ENCODE measurements around the gene SORCS3.

- no peak for TF ChIP-seq CTCF (IDR thresholded peaks at IDR 0.05)
- TF ChIP-seq POLR2A (IDR thresholded peaks at IDR 0.05) = no peak
- no peak for TF ChIP-seq POLR2AphosphoS5 (IDR thresholded peaks at IDR 0.05; ENCODE audit: insufficient read depth in 1 of 2, low read depth in 1 of 2)
These were observed 155.7 kb downstream of the SORCS3 start for GRCh38 chr10:104796823-104797222.
